ENCODE data around the gene FAAP20.

Gene FAAP20

GRCh38 chr1:2141025-2141424, 53.5 kb downstream of the FAAP20 start:
- no peaks in the 10 kb centered on the region for H3F3A ChIP-seq (ENCODE audit: insufficient read depth)
- H3K9me2 ChIP-seq (replicated peaks; ENCODE audit: insufficient read depth, low read length), result no peaks in the 10 kb centered on the region
- no peak overlapping the region for H3K4me2 ChIP-seq (ENCODE audit: low read depth, low read length, poor library complexity, severe bottlenecking)
- no peaks in the 10 kb centered on the region for H4K20me1 ChIP-seq (ENCODE audit: low read depth, low read length)
- H3K27ac ChIP-seq (ENCODE audit: low read depth, low read length), result no peak overlapping the region
- no peak overlapping the region for H3K4me3 ChIP-seq (ENCODE audit: insufficient read depth, low read length, poor library complexity, severe bottlenecking)
- no peaks in the 10 kb centered on the region for H3K79me2 ChIP-seq (ENCODE audit: insufficient read depth, low read length)
- no peak overlapping the region for H2AFZ ChIP-seq (ENCODE audit: low read depth, low read length, severe bottlenecking)
- no peaks in the 10 kb centered on the region for H3K27me3 ChIP-seq (ENCODE audit: low read length)
- H3K9ac ChIP-seq (ENCODE audit: low read length), result no peak overlapping the region
- H3K36me3 ChIP-seq (ENCODE audit: low read length), result no peaks in the 10 kb centered on the region
- no peaks in the 10 kb centered on the region for H3K9me3 ChIP-seq (ENCODE audit: insufficient read depth, low read length)
- TF ChIP-seq EZH2phosphoT487 (conservative IDR thresholded peaks at IDR 0.05; ENCODE audit: low read length) (no peak), CTCF (IDR thresholded peaks at IDR 0.05; ENCODE audit: insufficient read depth, low read length, poor library complexity, severe bottlenecking) (no peak)
